Measurements from ENCODE around the gene SALL1. TPM values are rescaled to one million over a fixed set of nuclear protein-coding genes. Genes with fewer than 3 reads are reported as not detected.

SALL1 gene
- polyA plus RNA-seq, 1 donor (not counting 4 experiments of a cell fraction or from before 2014, with no cell fraction given): not detected

GRCh38 chr16:51133183-51133582 is 17.9 kb downstream of the SALL1 start:
- Histone ChIP-seq H2AFZ (ENCODE audit: control insufficient read depth, low read length) (no peak overlapping the region), H3K4me3 (ENCODE audit: control insufficient read depth in 2 of 3, extremely low read depth in 1 of 3, insufficient read depth in 2 of 3, low read depth in 1 of 3, low read length in 3 of 3) (no peak overlapping the region), H3K9me3 (ENCODE audit: control insufficient read depth, low read depth, low read length) (no peaks in the 10 kb centered on the region), H3K4me1 (ENCODE audit: control insufficient read depth, extremely low read depth, insufficient read depth, low read length) (no peaks in the 10 kb centered on the region), H3K9me1 (ENCODE audit: control insufficient read depth, extremely low read depth, insufficient read depth, low read length) (no peaks in the 10 kb centered on the region), H3K4me2 (ENCODE audit: control insufficient read depth, extremely low read depth, insufficient read depth, low read depth, low read length) (no peak overlapping the region), H3K27me3 (ENCODE audit: control insufficient read depth, extremely low read depth, insufficient read depth, low read length) (peaks cover 22% of the 10 kb centered on the region), H3K36me3 (ENCODE audit: control insufficient read depth in 2 of 2, extremely low read depth in 1 of 2, insufficient read depth in 2 of 2, low read length in 2 of 2) (no peaks in the 10 kb centered on the region), H3K9ac (ENCODE audit: control insufficient read depth, extremely low read depth, insufficient read depth, low read length) (no peak overlapping the region), H3K79me2 (ENCODE audit: control insufficient read depth, insufficient read depth, low read length) (no peaks in the 10 kb centered on the region), H4K20me1 (ENCODE audit: control insufficient read depth, extremely low read depth, insufficient read depth, low read length) (no peaks in the 10 kb centered on the region), H3K27ac (ENCODE audit: control insufficient read depth, insufficient read depth, low read length) (no peak overlapping the region)
- DNase-seq (ENCODE audit: low read depth, low spot score) (no peak), FAIRE-seq (no peak)
- dilution Hi-C loops (cut with MboI; ENCODE audit: extremely low pct_ligation_motif_present, low sequenced_read_pairs): no loop called here
- TF ChIP-seq CTCF (optimal IDR thresholded peaks at IDR 0.05 in 1 of 3, IDR thresholded peaks at IDR 0.05 in 1 of 3, conservative IDR thresholded peaks at IDR 0.05 in 1 of 3; ENCODE audit: extremely low read depth in 1 of 3, insufficient read depth in 2 of 3, low read length in 3 of 3) (no peak), EZH2 (IDR thresholded peaks at IDR 0.05; ENCODE audit: low read length) (no peak)

- H3K4me3 ChIP-seq (ENCODE audit: control insufficient read depth in 2 of 3, extremely low read depth in 1 of 3, insufficient read depth in 2 of 3, low read depth in 1 of 3, low read length in 3 of 3): no peak overlapping the region
- no peak overlapping the region for H3K27ac ChIP-seq (ENCODE audit: control insufficient read depth, insufficient read depth, low read length)
- no peaks in the 10 kb centered on the region for H3K79me2 ChIP-seq (ENCODE audit: control insufficient read depth, insufficient read depth, low read length)
- no peak for TF ChIP-seq CTCF (optimal IDR thresholded peaks at IDR 0.05 in 1 of 3, IDR thresholded peaks at IDR 0.05 in 1 of 3, conservative IDR thresholded peaks at IDR 0.05 in 1 of 3; ENCODE audit: extremely low read depth in 1 of 3, insufficient read depth in 2 of 3, low read length in 3 of 3)
- no peak for TF ChIP-seq EZH2 (IDR thresholded peaks at IDR 0.05; ENCODE audit: low read length)
- H3K9me3 ChIP-seq (ENCODE audit: control insufficient read depth, low read depth, low read length): no peaks in the 10 kb centered on the region
- no peaks in the 10 kb centered on the region for H3K36me3 ChIP-seq (ENCODE audit: control insufficient read depth in 2 of 2, extremely low read depth in 1 of 2, insufficient read depth in 2 of 2, low read length in 2 of 2)
- peaks cover 22% of the 10 kb centered on the region for H3K27me3 ChIP-seq (ENCODE audit: control insufficient read depth, extremely low read depth, insufficient read depth, low read length)
- H3K4me1 ChIP-seq (ENCODE audit: control insufficient read depth, extremely low read depth, insufficient read depth, low read length): no peaks in the 10 kb centered on the region
- FAIRE-seq (no peak), DNase-seq (ENCODE audit: low read depth, low spot score) (no peak)
- no peaks in the 10 kb centered on the region for H4K20me1 ChIP-seq (ENCODE audit: control insufficient read depth, extremely low read depth, insufficient read depth, low read length)
- no peaks in the 10 kb centered on the region for H3K9me1 ChIP-seq (ENCODE audit: control insufficient read depth, extremely low read depth, insufficient read depth, low read length)
- H3K9ac ChIP-seq (ENCODE audit: control insufficient read depth, extremely low read depth, insufficient read depth, low read length): no peak overlapping the region
- no peak overlapping the region for H3K4me2 ChIP-seq (ENCODE audit: control insufficient read depth, extremely low read depth, insufficient read depth, low read depth, low read length)
- no peak overlapping the region for H2AFZ ChIP-seq (ENCODE audit: control insufficient read depth, low read length)
- dilution Hi-C loops (cut with MboI; ENCODE audit: extremely low pct_ligation_motif_present, low sequenced_read_pairs): no loop called here
Observed at GRCh38 chr16:51132490-51133115, 18.5 kb downstream of the SALL1 start.
